Upper lobe of left lung (tissue), 6 donors: ENCODE measurements around the gene ASB8. TPM values are rescaled to one million over a fixed set of nuclear protein-coding genes. Genes with fewer than 3 reads are reported as not detected.
"Not testable (repeated sequence)": the region's sequence is repeated elsewhere in the genome, so short reads cannot be mapped to it uniquely, and the experiment has no call there.

ENCODE experiments used
- ATAC-seq, 2 donors: fragments of 200-7000 bp; cut with Tn5 transposase; one replicate each; pipeline ENCODE4 v1.9.1; 2022; ENCODE audit warnings: mild to moderate bottlenecking in 2 of 2, moderate library complexity in 2 of 2; ENCODE audit not compliant: low FRiP score in 2 of 2
- DNase-seq, 2 donors: peaks; one replicate each; pipeline ENCODE4 v3.0.0-alpha.2; 2019 to 2020
- H3K27ac ChIP-seq, 4 donors: fragments of 200-600 bp; sonication (generic); one replicate each; pipeline ENCODE4 v1.5.1; 2016 to 2019
- H3K27me3 ChIP-seq, 4 donors: fragments of 200-600 bp; sonication (generic); one replicate each; pipeline ENCODE4 v1.5.1; 2017 to 2019
- H3K36me3 ChIP-seq, 4 donors: fragments of 200-600 bp; sonication (generic); one replicate each; pipeline ENCODE4 v1.5.1; 2016 to 2019
- H3K4me1 ChIP-seq, 4 donors: fragments of 200-600 bp; sonication (generic); one replicate each; pipeline ENCODE4 v1.5.1; 2018 to 2019
- H3K4me3 ChIP-seq, 4 donors: fragments of 200-600 bp; sonication (generic); one replicate each; pipeline ENCODE4 v1.5.1; 2017 to 2019; ENCODE audit warnings: mild to moderate bottlenecking in 2 of 4, moderate library complexity in 1 of 4
- H3K9me3 ChIP-seq, 4 donors: fragments of 200-600 bp; sonication (generic); one replicate each; pipeline ENCODE4 v1.5.1; 2018 to 2019
- CTCF ChIP-seq, 6 experiments: fragments of 450-650 bp in 4 of 6; fragments of 200-600 bp in 2 of 6; sonication (generic) in 2 of 6; IDR thresholded peaks; one replicate each; pipeline ENCODE4 v1.5.1; 2016 to 2019; ENCODE audit warnings: antibody characterized with exemption in 6 of 6
- EP300 ChIP-seq, 4 donors: sonication (generic); formaldehyde crosslinking; IDR thresholded peaks; one replicate each; pipeline ENCODE4 v1.5.1; 2017; ENCODE audit warnings: antibody characterized with exemption in 4 of 4, control low read depth in 2 of 4
- POLR2A ChIP-seq, 4 donors: fragments of 450-650 bp; IDR thresholded peaks; one replicate each; pipeline ENCODE4 v1.5.1; 2016 to 2017; ENCODE audit warnings: antibody characterized with exemption in 4 of 4, mild to moderate bottlenecking in 2 of 4
- POLR2AphosphoS5 ChIP-seq, 2 donors: sonication (generic); formaldehyde crosslinking; IDR thresholded peaks; one replicate each; pipeline ENCODE4 v1.5.1; 2017; ENCODE audit warnings: antibody characterized with exemption in 2 of 2
- WGBS, 2 donors: methylation state at CpG; one replicate each; pipeline ENCODE4 v1.1.5; 2017 to 2018; 5-methylcytosine and 5-hydroxymethylcytosine counted together
- total RNA-seq, 6 donors: library from RNA; depleted of rRNA in 4 of 6; stranded (reverse); fragments of >200 nt in 4 of 6; gene quantifications; one replicate each; pipeline versions ENCODE4 v1.1.0 to v1.2.1, GENCODE V29; 2016 to 2021
- donor health status: DM: no; HTN: no; CAD: no; lungs with moderate emphysema.
- donor health status: DM: no; HTN: yes; CAD: no; lungs with severe emphysema.

The ASB8 gene
- total RNA-seq, 6 donors from 2014 or later, result 17.8 to 36.5 (median 30.6) TPM

GRCh38 chr12:48125985-48126384 is 31.3 kb downstream of the ASB8 start:
- Histone ChIP-seq H3K27ac (no peak overlapping the region), H3K27me3 (no peaks in the 10 kb centered on the region), H3K9me3 (no peaks in the 10 kb centered on the region), H3K4me1 (no peaks in the 10 kb centered on the region), H3K4me3 (no peak overlapping the region), H3K36me3 (peaks cover 0 to 40% (median 9%) of the 10 kb centered on the region in 4 donors)
- 90 to 91% methylated on average over 4 of the region's 4 CpGs for WGBS, 2 donors
- TF ChIP-seq POLR2AphosphoS5 (IDR thresholded peaks at IDR 0.05) (no peak), CTCF (IDR thresholded peaks at IDR 0.05) (no peak), EP300 (IDR thresholded peaks at IDR 0.05) (no peak), POLR2A (IDR thresholded peaks at IDR 0.05) (no peak)
- ATAC-seq (no peak), DNase-seq (no peak)

- not testable (repeated sequence) for H3K27me3 ChIP-seq, H3K9me3 ChIP-seq, H3K4me1 ChIP-seq, H3K4me3 ChIP-seq, ATAC-seq, H3K27ac ChIP-seq, DNase-seq
- H3K36me3 ChIP-seq, result peaks cover 0 to 36% (median 9%) of the 10 kb centered on the region in 4 donors
- WGBS, 2 donors, result 98% methylated on average over 3 to 5 of the region's 5 CpGs
Observed at GRCh38 chr12:48125542-48125941, 31.8 kb downstream of the ASB8 start.

GRCh38 chr12:48123169-48123568 is 34.1 kb downstream of the ASB8 start:
- TF ChIP-seq CTCF (IDR thresholded peaks at IDR 0.05), result no peak
- no peak for TF ChIP-seq EP300 (IDR thresholded peaks at IDR 0.05)
- no peak for TF ChIP-seq POLR2A (IDR thresholded peaks at IDR 0.05)
- TF ChIP-seq POLR2AphosphoS5 (IDR thresholded peaks at IDR 0.05), result no peak
- ATAC-seq, result no peak
- Histone ChIP-seq H3K4me3 (no peak overlapping the region), H3K27ac (no peak overlapping the region), H3K36me3 (peaks cover 0 to 29% (median 5%) of the 10 kb centered on the region in 4 donors), H3K4me1 (peaks cover 6 to 21% (median 11%) of the 10 kb centered on the region in 4 donors), H3K27me3 (no peaks in the 10 kb centered on the region), H3K9me3 (no peaks in the 10 kb centered on the region)
- no peak for DNase-seq
- WGBS, 2 donors, result 77 to 82% methylated on average over 4 of the region's 4 CpGs

GRCh38 chr12:48122065-48122834 is 35.1 kb downstream of the ASB8 start:
- H3K36me3 ChIP-seq, result peaks cover 0 to 29% (median 3%) of the 10 kb centered on the region in 4 donors
- ATAC-seq (no peak), DNase-seq (no peak)
- no peak overlapping the region for H3K4me3 ChIP-seq
- TF ChIP-seq EP300 (IDR thresholded peaks at IDR 0.05) (no peak), POLR2AphosphoS5 (IDR thresholded peaks at IDR 0.05) (no peak), CTCF (IDR thresholded peaks at IDR 0.05) (no peak), POLR2A (IDR thresholded peaks at IDR 0.05) (no peak)
- no peak overlapping the region for H3K27ac ChIP-seq
- peaks cover 6 to 22% (median 11%) of the 10 kb centered on the region in 4 donors for H3K4me1 ChIP-seq
- 73 to 82% methylated on average over 2 of the region's 2 CpGs for WGBS, 2 donors
- no peaks in the 10 kb centered on the region for H3K27me3 ChIP-seq
- H3K9me3 ChIP-seq, result no peaks in the 10 kb centered on the region

GRCh38 chr12:48121522-48121921 is 35.8 kb downstream of the ASB8 start:
- Histone ChIP-seq H3K4me3 (no peak overlapping the region), H3K27ac (no peak overlapping the region), H3K9me3 (no peaks in the 10 kb centered on the region), H3K27me3 (no peaks in the 10 kb centered on the region), H3K4me1 (peaks cover 6 to 22% (median 11%) of the 10 kb centered on the region in 4 donors), H3K36me3 (peaks cover 0 to 29% (median 3%) of the 10 kb centered on the region in 4 donors)
- TF ChIP-seq POLR2AphosphoS5 (IDR thresholded peaks at IDR 0.05) (no peak), POLR2A (IDR thresholded peaks at IDR 0.05) (no peak), EP300 (IDR thresholded peaks at IDR 0.05) (no peak), CTCF (IDR thresholded peaks at IDR 0.05) (no peak)
- DNase-seq (no peak), ATAC-seq (no peak)
- WGBS, 2 donors, result 90 to 96% methylated on average over 1 of the region's 1 CpG
